ENCODE data around the gene CD84.
A peak's percentile ranks its signal among the peaks of the same experiment; 100 is the strongest.

Gene CD84

GRCh38 chr1:160549665-160550006 is 29.7 kb downstream of the CD84 start:
- H3K4me3 ChIP-seq (ENCODE audit: low read depth, low read length) = no peak overlapping the region
- no peak for DNase-seq (ENCODE audit: low read depth)
- no peak for TF ChIP-seq CTCF (IDR thresholded peaks at IDR 0.05; ENCODE audit: low read depth, low read length, missing control alignments)

DNA sequence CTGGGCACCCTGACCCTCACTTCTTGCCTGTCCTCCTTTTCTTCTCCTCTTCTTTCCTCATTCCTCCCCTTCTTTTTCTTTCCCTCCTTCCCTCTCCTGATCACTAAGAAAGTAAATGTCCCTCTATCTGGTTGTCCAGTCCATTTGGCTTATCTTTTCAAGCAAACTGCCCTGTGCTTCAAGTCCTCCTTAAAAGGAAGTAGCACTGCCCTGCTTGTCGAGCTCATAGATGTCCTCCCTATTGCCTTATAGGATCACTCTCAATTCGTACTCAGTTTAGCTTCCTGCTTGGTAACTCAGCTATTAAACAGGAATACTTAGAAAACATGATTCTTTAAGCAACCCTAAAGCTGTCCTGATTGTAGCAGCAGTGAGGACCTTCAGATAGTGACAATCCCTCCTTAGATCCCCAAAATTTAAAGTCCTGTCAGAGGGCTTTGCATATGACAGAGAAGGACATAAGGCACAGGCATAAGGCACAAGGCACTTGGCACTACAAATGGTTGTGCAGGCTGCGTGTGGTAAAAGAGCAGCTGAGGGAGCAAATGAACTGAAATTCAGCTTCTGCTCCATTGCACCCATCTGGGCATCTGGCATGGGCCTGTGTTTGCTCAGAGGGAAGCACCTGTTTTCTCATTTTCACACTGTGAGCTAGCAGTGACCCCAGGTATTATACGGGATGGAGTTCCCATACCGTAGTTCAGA is 30.2 kb downstream of the CD84 start:
- no peak overlapping the region for H3K4me3 ChIP-seq (ENCODE audit: low read depth, low read length)
- DNase-seq (ENCODE audit: low read depth) = peak; percentile 64
- no peak for TF ChIP-seq CTCF (IDR thresholded peaks at IDR 0.05; ENCODE audit: low read depth, low read length, missing control alignments)

DNA sequence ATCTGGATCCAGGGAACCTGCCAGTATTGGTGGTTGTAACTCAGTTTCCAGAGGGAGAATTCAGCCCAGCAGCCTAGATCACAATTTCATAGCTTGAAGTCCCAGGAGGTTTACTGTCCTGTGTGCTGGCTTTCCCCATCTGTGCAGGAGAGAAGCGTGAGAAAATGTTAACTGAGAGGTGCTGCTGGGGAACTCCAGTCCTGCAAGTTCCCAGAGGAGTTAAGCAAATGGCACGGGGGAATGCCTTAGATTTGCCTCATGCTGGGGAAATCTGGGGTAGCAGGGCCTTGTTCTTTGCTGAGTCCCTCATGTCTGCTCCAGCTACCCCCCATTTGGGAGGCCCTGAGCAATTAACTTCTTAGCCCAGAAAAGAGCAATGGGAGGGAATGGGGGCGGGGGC is 31.1 kb downstream of the CD84 start:
- DNase-seq (ENCODE audit: low read depth) = peak; percentile 76
- H3K4me3 ChIP-seq (ENCODE audit: low read depth, low read length) = no peak overlapping the region
- no peak for TF ChIP-seq CTCF (IDR thresholded peaks at IDR 0.05; ENCODE audit: low read depth, low read length, missing control alignments)

DNA sequence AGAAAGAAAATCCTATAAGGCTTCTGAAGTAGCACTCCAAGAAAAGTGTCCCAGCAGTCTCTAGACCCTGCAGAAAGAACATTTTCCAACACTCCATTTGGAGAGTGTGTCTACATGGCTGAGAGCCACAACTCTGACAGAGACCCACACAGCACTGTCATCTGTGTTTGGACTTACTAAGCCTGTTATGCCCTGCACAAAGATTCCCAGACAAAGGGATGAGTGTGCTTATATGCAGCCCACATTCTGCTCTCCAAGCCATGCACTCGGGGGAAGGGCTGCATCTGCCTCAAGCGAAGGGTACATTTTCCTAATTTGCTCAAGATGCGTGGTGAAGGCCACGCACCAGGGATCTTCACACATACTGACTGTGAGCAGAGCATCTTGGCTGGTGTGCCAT is 31.9 kb downstream of the CD84 start:
- DNase-seq (ENCODE audit: low read depth) = no peak
- H3K4me3 ChIP-seq (ENCODE audit: low read depth, low read length) = no peak overlapping the region
- TF ChIP-seq CTCF (IDR thresholded peaks at IDR 0.05; ENCODE audit: low read depth, low read length, missing control alignments) = no peak

- DNase-seq (ENCODE audit: low read depth) = no peak
- no peak overlapping the region for H3K4me3 ChIP-seq (ENCODE audit: low read depth, low read length)
- no peak for TF ChIP-seq CTCF (IDR thresholded peaks at IDR 0.05; ENCODE audit: low read depth, low read length, missing control alignments)
Observed at GRCh38 chr1:160546942-160547341, 32.4 kb downstream of the CD84 start.

- no peak for DNase-seq (ENCODE audit: low read depth)
- TF ChIP-seq CTCF (IDR thresholded peaks at IDR 0.05; ENCODE audit: low read depth, low read length, missing control alignments) = peak; percentile 59
- no peak overlapping the region for H3K4me3 ChIP-seq (ENCODE audit: low read depth, low read length)
Observed at GRCh38 chr1:160544647-160545046, 34.6 kb downstream of the CD84 start.

DNA sequence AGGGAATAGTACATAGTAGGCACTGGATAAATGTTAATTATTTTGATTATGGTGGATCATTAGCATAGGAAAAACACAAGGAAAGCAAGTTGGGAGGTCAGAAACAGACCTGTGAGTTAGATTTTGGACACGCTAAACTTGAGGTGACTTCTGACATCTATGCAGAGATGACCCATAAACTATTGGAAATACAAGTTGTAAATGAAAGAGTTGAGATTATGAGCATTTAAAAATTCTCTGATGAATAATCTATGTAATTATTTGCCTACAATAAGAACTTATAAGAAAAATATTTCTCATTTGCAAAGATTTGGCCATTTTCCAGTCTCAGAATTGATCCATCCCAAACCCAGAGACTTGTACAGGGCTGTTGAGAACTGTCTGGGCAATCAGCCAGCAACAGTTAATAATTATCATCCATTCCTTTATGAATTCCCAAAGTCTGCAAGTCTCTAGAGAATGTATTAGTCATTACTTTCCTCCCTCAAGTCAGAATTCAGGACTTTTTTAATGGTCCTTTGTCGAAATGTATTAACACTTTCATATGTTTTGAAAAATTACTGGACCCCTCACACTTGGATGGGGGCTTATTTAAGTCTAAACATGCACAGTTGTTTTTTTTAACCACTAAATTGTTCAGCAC is 36.9 kb downstream of the CD84 start:
- no peak for TF ChIP-seq CTCF (IDR thresholded peaks at IDR 0.05; ENCODE audit: low read depth, low read length, missing control alignments)
- H3K4me3 ChIP-seq (ENCODE audit: low read depth, low read length) = no peak overlapping the region
- DNase-seq (ENCODE audit: low read depth) = no peak
